ENCODE data around the gene KIF5C.
A peak's percentile ranks its signal among the peaks of the same experiment; 100 is the strongest.
"Not testable (repeated sequence)": the region's sequence is repeated elsewhere in the genome, so short reads cannot be mapped to it uniquely, and the experiment has no call there.

The KIF5C gene

GRCh38 chr2:148874868-148875341 lies at the start of gene KIF5C:
TSS of gene KIF5C (plus strand) at chr2:148875227. CDS start at chr2:148875618, 391 bp downstream.
- peak; percentile 90 for DNase-seq

- no peak for DNase-seq
These were observed 48.2 kb upstream of the KIF5C start for GRCh38 chr2:148826791-148827190.

GRCh38 chr2:148828941-148829340 lies 46.1 kb upstream of the KIF5C start:
- no peak for DNase-seq

GRCh38 chr2:148829618-148830017 lies 45.4 kb upstream of the KIF5C start:
- DNase-seq: no peak

GRCh38 chr2:148832637-148833036 lies 42.4 kb upstream of the KIF5C start:
- DNase-seq: no peak

GRCh38 chr2:148842050-148842449 lies 33.0 kb upstream of the KIF5C start:
- no peak for DNase-seq

- no peak for DNase-seq
These were observed 26.9 kb upstream of the KIF5C start for GRCh38 chr2:148848146-148848545.

- no peak for DNase-seq
These were observed 21.6 kb upstream of the KIF5C start for GRCh38 chr2:148853458-148853857.

- no peak for DNase-seq
These were observed 15.0 kb upstream of the KIF5C start for GRCh38 chr2:148860037-148860436.

- no peak for DNase-seq
These were observed 13.7 kb upstream of the KIF5C start for GRCh38 chr2:148861367-148861766.

- not testable (repeated sequence) for DNase-seq
These were observed 12.5 kb upstream of the KIF5C start for GRCh38 chr2:148862478-148862877.

- DNase-seq: no peak
These were observed 9.5 kb upstream of the KIF5C start for GRCh38 chr2:148865512-148865911.

GRCh38 chr2:148866091-148866490 lies 8.9 kb upstream of the KIF5C start:
- DNase-seq: no peak

GRCh38 chr2:148867079-148867769 lies 7.8 kb upstream of the KIF5C start:
- no peak for DNase-seq

GRCh38 chr2:148875387-148876051 lies 492 bp downstream of the KIF5C start:
- no peak for DNase-seq

- DNase-seq: no peak
These were observed 1.2 kb downstream of the KIF5C start for GRCh38 chr2:148876202-148876594.

GRCh38 chr2:148876595-148877402 lies 1.8 kb downstream of the KIF5C start:
- peak; percentile 75 for DNase-seq

- DNase-seq: no peak
These were observed 2.3 kb downstream of the KIF5C start for GRCh38 chr2:148877403-148877740.

- no peak for DNase-seq
These were observed 5.6 kb downstream of the KIF5C start for GRCh38 chr2:148880636-148881035.

GRCh38 chr2:148882051-148882450 lies 7.0 kb downstream of the KIF5C start:
- no peak for DNase-seq

- no peak for DNase-seq
These were observed 10.2 kb downstream of the KIF5C start for GRCh38 chr2:148885209-148885608.

GRCh38 chr2:148885988-148886387 lies 11.0 kb downstream of the KIF5C start:
- no peak for DNase-seq

GRCh38 chr2:148887350-148888002 lies 12.4 kb downstream of the KIF5C start:
- DNase-seq: no peak
